Measurements from ENCODE around the gene SYCE3.

Gene SYCE3

GRCh38 chr22:50585238-50585637 lies 22.5 kb upstream of the SYCE3 start:
- no peak for FAIRE-seq
- no peak for TF ChIP-seq POLR2A (IDR thresholded peaks at IDR 0.05; ENCODE audit: low read depth, low read length)
- DNase-seq (ENCODE audit: insufficient read length, low spot score), result no peak

DNA sequence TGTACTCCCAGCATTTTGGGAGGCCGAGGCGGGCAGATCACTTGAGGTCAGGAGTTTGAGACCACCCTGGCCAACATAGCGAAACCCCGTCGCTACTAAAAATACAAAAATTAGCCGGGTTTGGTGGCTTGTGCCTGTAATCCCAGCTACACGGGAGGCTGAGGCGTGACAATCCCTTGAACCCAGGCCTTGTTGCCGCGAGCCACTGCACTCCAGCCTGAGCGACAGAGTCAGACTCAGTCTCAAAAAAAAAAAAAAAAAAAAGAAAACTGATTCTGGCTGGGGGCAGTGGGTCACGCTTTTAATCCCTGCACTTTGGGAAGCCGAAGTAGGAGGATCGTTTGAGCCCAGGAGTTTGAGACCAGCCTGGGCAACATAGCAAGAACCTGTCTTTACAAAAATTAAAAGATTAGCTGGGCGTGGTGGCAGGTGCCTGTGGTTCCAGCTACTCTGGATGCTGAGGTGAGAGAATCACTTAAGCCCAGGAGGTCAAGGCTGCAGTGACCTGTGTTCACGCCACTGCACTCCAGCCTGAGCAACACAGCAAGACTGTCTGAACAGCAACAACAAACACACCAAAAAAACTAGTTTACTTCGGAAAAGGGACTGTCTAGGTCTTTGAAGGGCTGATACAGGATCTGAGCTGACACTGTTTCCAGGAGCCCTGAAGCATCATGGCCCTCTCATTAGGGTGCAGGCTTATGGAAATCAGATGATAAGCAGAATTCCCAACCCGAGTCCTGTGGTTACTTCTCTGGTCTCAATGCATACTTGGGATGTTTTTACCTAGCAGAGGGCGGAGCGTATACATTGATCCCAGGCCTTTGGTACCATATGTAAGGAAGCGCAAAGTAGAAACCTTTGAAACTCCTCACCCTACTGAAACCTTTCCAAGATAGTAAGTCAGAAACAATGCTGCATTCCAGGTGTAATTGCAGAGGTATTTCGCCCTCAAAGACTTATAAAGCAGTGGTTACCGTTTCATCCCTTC lies 21.7 kb upstream of the SYCE3 start:
- no peak for DNase-seq (ENCODE audit: insufficient read length, low spot score)
- FAIRE-seq, result no peak
- TF ChIP-seq POLR2A (IDR thresholded peaks at IDR 0.05; ENCODE audit: low read depth, low read length), result no peak

- FAIRE-seq, result no peak
- no peak for DNase-seq (ENCODE audit: insufficient read length, low spot score)
- no peak for TF ChIP-seq POLR2A (IDR thresholded peaks at IDR 0.05; ENCODE audit: low read depth, low read length)
Measured at GRCh38 chr22:50583294-50583861, 20.7 kb upstream of the SYCE3 start.

GRCh38 chr22:50582493-50583293 lies 20.0 kb upstream of the SYCE3 start, which contains the start of gene CHKB:
Gene CHKB (minus strand): TSS chr22:50582849. CDS start chr22:50582781, 68 bp downstream.
- peak; percentile 58 for FAIRE-seq
- DNase-seq (ENCODE audit: insufficient read length, low spot score), result peak; percentile 98
- peak; percentile 59 for TF ChIP-seq POLR2A (IDR thresholded peaks at IDR 0.05; ENCODE audit: low read depth, low read length)

DNA sequence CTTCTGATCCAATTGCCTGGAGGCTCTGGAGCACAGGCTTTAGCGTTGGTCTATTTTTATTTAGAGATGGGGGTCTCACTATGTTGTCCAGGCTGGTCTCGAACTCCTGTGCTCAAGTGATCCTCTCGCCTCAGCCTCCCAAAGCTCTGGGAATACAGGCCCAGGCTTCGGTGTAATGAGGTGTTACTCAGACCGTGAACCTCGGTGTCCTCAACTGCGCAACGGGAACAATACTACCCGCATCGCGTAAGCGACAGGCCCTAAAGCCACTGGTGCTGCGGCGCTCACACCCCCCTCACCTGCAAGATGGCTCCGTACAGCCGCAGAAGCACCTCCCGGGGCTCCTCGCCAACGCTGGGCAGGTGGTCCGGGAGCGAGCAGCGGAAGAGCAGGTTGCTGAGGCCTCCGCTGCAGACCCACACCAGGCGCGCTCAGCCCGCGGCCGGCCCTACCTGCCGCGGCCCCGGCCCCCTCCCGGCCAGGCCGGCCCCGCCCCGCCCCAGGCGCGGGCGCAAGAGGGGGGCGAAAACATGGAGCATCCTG lies 19.3 kb upstream of the SYCE3 start:
- FAIRE-seq (no peak), DNase-seq (ENCODE audit: insufficient read length, low spot score) (no peak)

GRCh38 chr22:50581031-50581949 lies 18.6 kb upstream of the SYCE3 start:
- DNase-seq (ENCODE audit: insufficient read length, low spot score), result no peak
- no peak for TF ChIP-seq POLR2A (IDR thresholded peaks at IDR 0.05; ENCODE audit: low read depth, low read length)
- no peak for FAIRE-seq

More for the DNA sequence above, 19.3 kb upstream of the SYCE3 start:
- TF ChIP-seq POLR2A (IDR thresholded peaks at IDR 0.05; ENCODE audit: low read depth, low read length), result no peak

DNA sequence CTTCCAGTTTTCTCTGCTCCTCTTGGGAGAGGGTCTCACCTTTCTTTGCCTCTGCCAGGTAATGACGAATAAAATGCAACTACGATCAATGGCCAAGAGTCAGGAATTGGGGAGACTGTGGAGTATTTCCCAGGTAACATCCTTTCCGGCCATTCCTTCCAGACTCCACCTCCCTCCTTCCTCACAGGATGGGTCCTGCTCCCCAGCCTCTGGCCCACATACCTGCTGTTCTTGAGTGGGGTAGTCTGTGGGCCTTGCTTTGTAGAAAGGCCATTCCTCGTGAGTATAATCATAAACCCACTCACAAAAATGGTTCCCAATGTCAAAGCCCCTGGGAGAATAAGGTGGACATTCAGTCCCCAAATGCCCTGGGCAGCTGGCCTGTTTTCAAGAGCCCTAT lies 17.0 kb upstream of the SYCE3 start:
- DNase-seq (ENCODE audit: insufficient read length, low spot score), result no peak
- TF ChIP-seq POLR2A (IDR thresholded peaks at IDR 0.05; ENCODE audit: low read depth, low read length), result no peak
- FAIRE-seq, result no peak

GRCh38 chr22:50578776-50579310 lies 16.1 kb upstream of the SYCE3 start:
- no peak for TF ChIP-seq POLR2A (IDR thresholded peaks at IDR 0.05; ENCODE audit: low read depth, low read length)
- FAIRE-seq, result no peak
- no peak for DNase-seq (ENCODE audit: insufficient read length, low spot score)

- FAIRE-seq, result no peak
- TF ChIP-seq POLR2A (IDR thresholded peaks at IDR 0.05; ENCODE audit: low read depth, low read length), result no peak
- no peak for DNase-seq (ENCODE audit: insufficient read length, low spot score)
Measured at GRCh38 chr22:50577987-50578775, 15.5 kb upstream of the SYCE3 start, which contains the start of gene CPT1B. Gene CPT1B (minus strand): TSS chr22:50578427. CDS start chr22:50577915, 512 bp downstream.

GRCh38 chr22:50577697-50577986 lies 14.9 kb upstream of the SYCE3 start:
- DNase-seq (ENCODE audit: insufficient read length, low spot score), result no peak
- no peak for TF ChIP-seq POLR2A (IDR thresholded peaks at IDR 0.05; ENCODE audit: low read depth, low read length)
- no peak for FAIRE-seq

GRCh38 chr22:50576806-50577696 lies 14.3 kb upstream of the SYCE3 start:
- TF ChIP-seq POLR2A (IDR thresholded peaks at IDR 0.05; ENCODE audit: low read depth, low read length), result no peak
- FAIRE-seq, result no peak
- peak; percentile 50 for DNase-seq (ENCODE audit: insufficient read length, low spot score)

All from H54 (cell line).